Activated CD8-positive, alpha-beta memory T cell treated with anti-CD3 and anti-CD28 coated beads for 1 hour (primary cell): ENCODE data around the gene DNAJC7.

Experiments used
- DNase-seq, 2 donors: peaks; one replicate each; pipeline ENCODE4 v3.0.0-alpha.2; 2020; ENCODE audit warnings: low read depth in 1 of 2; ENCODE audit errors: extremely low read depth in 1 of 2

DNAJC7 gene

GRCh38 chr17:41976142-41976768 lies 41.0 kb downstream of the DNAJC7 start:
- DNase-seq = no peak

DNA sequence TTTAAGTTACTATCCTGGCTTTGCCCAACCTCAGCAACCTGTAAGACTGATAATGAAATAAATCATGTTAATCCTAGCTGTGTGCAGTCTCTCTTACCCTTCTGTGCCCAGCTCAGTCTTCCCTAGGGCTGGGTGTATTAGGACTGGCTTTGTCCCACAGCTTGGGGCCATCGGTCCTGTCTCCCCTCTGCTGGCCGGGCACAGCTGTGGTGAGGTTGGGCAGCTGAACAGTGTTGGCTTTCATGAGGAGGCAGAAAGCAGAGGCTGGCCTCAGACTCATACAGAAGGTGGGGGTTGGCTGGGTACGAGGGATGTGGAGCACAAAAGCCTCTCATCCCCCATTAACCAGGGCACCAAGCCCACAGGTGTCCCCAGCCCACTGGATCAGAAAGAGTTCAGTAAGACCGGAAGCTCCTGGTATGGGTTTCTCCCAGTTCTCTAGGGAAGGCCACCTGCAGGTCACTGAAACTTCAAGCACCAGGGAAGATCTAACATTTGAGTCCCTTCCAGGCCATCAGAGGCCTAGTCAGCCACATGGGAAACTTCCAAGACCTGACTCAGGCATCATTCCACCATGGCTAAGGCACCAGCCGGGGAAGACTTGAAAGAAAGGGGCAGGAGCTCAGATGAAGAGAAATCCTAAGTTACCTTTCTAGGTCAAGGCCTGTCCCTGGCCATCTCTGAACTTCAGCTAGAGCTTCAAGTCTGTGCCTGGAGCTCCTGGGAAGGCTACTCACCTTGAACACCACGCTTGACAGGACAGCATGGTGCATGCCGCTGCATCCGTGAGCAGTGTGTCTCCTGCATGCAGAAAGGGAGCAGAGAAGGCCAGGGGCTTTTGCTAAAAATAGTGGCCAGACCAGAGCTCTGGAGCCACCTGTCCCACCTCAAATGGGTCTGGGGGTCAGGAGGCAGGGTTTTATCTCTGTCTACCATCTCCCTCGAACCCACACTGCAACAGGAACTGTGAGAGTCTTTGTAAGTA lies 41.8 kb downstream of the DNAJC7 start:
- DNase-seq = no peak

GRCh38 chr17:41974658-41975057 lies 42.6 kb downstream of the DNAJC7 start:
- no peak for DNase-seq

- DNase-seq = no peak
Observed at GRCh38 chr17:41974031-41974430, 43.2 kb downstream of the DNAJC7 start.

DNA sequence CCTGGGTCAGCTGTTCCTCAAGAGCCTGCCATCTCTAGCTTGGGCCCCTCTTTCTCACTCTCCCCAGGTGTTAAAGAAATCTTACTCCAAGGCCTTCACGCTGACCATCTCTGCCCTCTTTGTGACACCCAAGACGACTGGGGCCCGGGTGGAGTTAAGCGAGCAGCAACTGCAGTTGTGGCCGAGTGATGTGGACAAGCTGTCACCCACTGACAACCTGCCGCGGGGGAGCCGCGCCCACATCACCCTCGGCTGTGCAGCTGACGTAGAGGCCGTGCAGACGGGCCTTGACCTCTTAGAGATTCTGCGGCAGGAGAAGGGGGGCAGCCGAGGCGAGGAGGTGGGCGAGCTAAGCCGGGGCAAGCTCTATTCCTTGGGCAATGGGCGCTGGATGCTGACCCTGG lies 43.8 kb downstream of the DNAJC7 start:
- no peak for DNase-seq

DNA sequence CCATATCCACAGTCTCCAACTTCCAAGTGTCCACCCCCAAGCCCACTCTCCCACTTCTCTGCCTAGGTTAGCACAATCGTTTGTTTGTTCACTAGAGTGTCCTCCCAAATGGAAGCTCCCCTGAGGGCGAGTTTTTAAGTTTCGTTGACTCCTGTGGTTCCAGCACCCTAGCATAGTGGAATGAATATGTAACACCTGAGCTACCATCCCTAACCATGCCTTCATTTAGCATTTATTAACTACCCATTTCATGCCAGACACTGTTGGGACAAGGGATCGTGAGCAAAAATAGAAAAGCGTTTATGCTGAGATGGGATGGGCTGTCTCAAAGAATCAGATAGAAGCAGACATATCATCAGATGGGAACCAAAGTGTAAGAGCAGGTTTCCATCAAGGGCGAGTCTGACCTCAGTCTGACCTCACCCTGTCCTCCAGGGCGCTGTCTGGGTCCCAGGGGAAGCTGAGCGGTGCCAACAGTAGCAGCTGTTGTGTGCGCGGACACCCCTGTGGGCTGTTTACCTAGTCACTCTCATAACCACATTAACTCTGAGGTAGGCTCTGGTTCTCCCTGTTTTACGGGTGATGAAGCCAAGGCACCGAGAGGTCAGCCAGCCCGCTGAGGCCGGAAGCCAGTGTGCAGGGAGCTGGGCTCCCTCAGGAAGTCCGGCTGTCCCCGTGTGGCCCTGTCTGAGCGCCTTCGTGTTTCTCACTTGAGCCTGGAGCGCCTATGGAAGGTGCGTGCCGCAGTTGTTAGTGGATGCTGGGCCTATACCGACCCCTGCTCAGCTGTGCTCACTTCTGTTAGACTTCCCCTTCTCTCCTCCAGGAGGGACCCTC lies 44.5 kb downstream of the DNAJC7 start:
- DNase-seq = no peak

DNA sequence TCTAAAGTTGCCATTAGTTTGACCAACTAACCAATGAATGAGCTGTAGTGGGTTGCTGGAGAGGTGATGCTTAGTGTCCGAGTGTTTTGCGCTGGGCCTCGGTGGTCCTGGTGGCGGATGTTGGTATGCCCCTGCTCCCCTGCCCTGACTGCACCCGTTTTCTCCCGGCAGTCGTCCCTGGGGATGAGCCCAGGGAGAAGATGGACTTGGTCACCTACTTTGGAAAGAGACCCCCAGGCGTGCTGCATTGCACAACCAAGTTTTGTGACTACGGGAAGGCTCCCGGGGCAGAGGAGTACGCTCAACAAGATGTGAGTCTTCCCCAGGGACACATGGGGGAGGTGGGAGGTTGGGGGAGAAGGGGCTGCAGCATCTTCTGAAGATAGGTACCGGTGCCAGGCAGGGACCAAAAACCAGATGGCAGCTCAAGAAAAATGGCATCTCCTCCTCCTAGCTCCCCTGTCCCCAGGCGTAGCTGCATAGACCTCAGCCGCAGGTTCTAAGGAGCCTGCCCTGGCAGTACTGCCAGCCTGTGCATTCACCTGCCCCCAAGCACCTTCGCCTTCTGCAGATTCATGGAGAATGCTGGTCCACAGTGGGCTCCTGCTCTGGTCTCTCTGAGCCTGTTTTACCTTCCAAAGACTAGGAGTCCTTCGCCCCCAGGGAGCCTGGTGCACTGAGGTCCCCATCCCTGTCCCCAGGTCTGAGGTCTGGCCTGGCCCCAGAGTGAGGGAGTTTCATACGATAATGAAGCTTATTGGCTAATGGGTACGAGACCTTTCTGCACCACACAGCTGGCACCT lies 45.3 kb downstream of the DNAJC7 start:
- no peak for DNase-seq

- no peak for DNase-seq
Observed at GRCh38 chr17:41970901-41971331, 46.3 kb downstream of the DNAJC7 start.

- DNase-seq = no peak
Observed at GRCh38 chr17:41968676-41969075, 48.6 kb downstream of the DNAJC7 start.

DNA sequence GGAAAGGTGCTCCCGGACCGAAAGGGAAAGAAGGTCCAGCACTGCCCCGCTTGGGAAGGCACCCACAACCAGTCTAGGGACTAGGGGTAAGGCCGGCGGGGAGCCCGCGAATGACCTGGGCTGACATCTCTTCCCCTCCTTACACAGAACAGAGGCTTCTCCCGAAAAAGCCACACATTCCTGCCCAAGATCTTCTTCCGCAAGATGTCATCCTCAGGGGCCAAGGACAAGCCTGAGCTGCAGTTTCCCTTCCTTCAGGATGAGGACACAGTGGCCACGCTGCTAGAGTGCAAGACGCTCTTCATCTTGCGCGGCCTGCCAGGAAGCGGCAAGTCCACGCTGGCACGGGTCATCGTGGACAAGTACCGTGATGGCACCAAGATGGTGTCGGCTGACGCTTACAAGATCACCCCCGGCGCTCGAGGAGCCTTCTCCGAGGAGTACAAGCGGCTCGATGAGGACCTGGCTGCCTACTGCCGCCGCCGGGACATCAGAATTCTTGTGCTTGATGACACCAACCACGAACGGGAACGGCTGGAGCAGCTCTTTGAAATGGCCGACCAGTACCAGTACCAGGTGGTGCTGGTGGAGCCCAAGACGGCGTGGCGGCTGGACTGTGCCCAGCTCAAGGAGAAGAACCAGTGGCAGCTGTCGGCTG lies 49.2 kb downstream of the DNAJC7 start:
- DNase-seq = no peak

GRCh38 chr17:41967141-41967920 lies 49.9 kb downstream of the DNAJC7 start:
- DNase-seq = no peak

- peak; percentile 67 to 91 for DNase-seq
Observed at GRCh38 chr17:41966463-41967140, 50.6 kb downstream of the DNAJC7 start, which contains the start of gene CNP. CNP (plus strand) TSS chr17:41966795; CDS start chr17:41966885, 90 bp downstream.

- peak; percentile 33 to 34 for DNase-seq
Observed at GRCh38 chr17:41965694-41966462, 51.4 kb downstream of the DNAJC7 start.

DNA sequence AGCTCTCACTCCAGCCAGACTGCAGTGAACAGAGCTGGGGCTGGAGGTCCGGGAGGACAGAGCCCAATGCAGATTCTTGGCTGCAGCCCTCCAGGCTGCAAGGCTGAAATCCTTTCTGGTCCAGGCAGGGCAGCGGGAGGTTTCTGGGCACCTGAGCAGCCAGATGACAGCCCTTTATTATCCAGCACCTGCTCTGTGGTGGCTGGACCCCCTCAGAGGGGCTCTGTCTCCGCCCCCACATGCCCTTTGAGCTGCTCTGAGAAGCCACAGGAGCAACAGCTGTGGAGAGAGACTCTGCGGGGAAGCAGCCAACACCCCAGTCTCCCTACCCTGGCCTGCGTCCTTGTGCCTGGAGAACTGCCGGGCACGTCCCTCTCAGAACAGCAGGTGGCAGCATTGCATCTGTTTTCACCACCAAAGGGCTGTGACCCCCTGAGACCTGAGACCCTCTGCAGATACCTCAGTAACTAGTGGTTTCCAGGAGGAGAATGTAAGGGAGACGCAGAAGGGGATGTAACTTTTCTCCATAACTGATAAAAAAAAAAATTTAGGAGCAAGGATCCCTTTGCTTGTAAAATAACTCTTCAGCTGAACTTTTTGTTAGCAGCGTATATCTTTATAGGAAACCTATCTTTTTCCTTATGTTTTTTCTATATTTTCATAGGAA lies 54.3 kb downstream of the DNAJC7 start:
- peak; percentile 24 to 56 for DNase-seq

DNA sequence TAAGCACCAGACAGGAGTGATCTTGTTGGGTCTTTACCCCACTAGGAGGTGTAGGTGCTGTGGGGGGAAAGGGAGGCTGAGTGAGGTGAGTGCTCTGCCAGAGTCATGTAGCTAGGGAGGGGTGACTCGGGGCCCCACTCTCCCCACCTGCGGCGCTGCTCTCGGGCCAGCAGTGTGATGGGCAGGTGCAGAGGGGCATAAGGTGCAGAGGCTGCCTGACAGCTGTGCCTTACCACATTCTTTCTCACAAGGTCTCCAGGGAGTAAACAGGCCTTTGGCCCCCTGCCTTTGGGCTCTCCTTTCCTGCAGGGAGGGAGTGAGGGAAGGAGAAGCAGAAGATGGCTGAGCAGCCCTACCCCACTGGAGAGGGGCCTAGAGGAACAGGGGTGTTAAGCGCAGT lies 55.1 kb downstream of the DNAJC7 start:
- DNase-seq = no peak

GRCh38 chr17:41959336-41960095 lies 57.7 kb downstream of the DNAJC7 start:
- DNase-seq = no peak

DNA sequence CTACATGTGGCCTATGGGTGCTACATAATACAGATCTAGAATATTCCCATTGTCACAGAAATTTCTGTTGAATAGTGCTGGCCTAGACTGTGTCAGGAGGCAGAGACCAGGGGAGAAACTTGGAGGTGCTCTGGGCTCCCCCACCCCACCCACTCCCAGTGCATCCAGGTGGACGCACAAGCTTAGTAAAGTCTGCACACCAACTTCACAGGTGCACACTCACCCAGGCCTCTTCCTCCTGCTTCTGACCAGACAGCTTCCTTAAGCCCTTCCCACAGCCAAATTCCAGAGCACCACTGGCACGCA lies 58.3 kb downstream of the DNAJC7 start:
- DNase-seq = no peak
